T follicular helper cell (primary cell): ENCODE results near the gene TMEM225B.
"Not testable (repeated sequence)": the region's sequence is repeated elsewhere in the genome, so short reads cannot be mapped to it uniquely, and the experiment has no call there.

Source experiments
- DNase-seq: peaks from one replicate; pipeline ENCODE4 v3.0.0-alpha.2; 2020; ENCODE audit warnings: low read depth

TMEM225B gene

DNA sequence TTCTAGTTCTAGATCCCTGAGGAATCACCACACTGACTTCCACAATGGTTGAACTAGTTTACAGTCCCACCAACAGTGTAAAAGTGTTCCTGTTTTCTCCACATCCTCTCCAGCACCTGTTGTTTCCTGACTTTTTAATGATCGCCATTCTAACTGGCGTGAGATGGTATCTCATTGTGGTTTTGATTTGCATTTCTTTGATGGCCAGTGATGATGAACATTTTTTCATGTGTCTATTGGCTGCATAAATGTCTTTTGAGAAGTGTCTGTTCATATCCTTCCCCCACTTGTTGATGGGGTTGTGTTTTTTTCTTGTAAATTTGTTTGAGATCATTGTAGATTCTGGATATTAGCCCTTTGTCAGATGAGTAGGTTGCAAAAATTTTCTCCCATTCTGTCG, 56.6 kb downstream of the TMEM225B start:
- not testable (repeated sequence) for DNase-seq

- not testable (repeated sequence) for DNase-seq
Measured at GRCh38 chr7:99657879-99658278, 59.8 kb downstream of the TMEM225B start.
